Loucy (cell line): ENCODE measurements around the gene AUP1.

ENCODE experiments used
- H2AFZ ChIP-seq: fragments of 200-600 bp; sonication (generic); 2 replicates; pipeline ENCODE4 v1.6.0; 2016; ENCODE audit warnings: antibody characterized with exemption, mild to moderate bottlenecking, low read length, moderate library complexity
- H3F3A ChIP-seq: fragments of 200-600 bp; 2 replicates; pipeline ENCODE4 v1.6.0; 2016; ENCODE audit warnings: antibody characterized with exemption, low read depth, mild to moderate bottlenecking
- H3K27me3 ChIP-seq: fragments of 200-600 bp; sonication (generic); 2 replicates; pipeline ENCODE4 v1.6.1; 2014; ENCODE audit warnings: low read length, mild to moderate bottlenecking; ENCODE audit not compliant: insufficient read depth, poor library complexity, severe bottlenecking
- H3K36me3 ChIP-seq: fragments of 200-600 bp; sonication (generic); 2 replicates; pipeline ENCODE4 v1.6.1; 2016; ENCODE audit warnings: low read length; ENCODE audit not compliant: insufficient read depth
- H3K4me1 ChIP-seq: fragments of 200-600 bp; sonication (generic); 2 replicates; pipeline ENCODE4 v1.5.1; 2014; ENCODE audit warnings: low read length, mild to moderate bottlenecking; ENCODE audit not compliant: insufficient read depth, poor library complexity, severe bottlenecking
- H3K4me2 ChIP-seq: fragments of 200-600 bp; sonication (generic); 2 replicates; pipeline ENCODE4 v1.6.0; 2014; ENCODE audit warnings: antibody characterized with exemption, low read length, low read depth, mild to moderate bottlenecking; ENCODE audit not compliant: poor library complexity, severe bottlenecking
- H3K4me3 ChIP-seq: fragments of 200-600 bp; sonication (generic); 2 replicates; pipeline ENCODE4 v1.5.1; 2014; ENCODE audit warnings: low read length, mild to moderate bottlenecking, mixed read lengths; ENCODE audit not compliant: poor library complexity, severe bottlenecking
- H3K79me2 ChIP-seq: fragments of 200-600 bp; sonication (generic); 2 replicates; pipeline ENCODE4 v1.6.1; 2014; ENCODE audit warnings: low read length; ENCODE audit not compliant: insufficient read depth
- H3K9ac ChIP-seq: fragments of 200-600 bp; sonication (generic); 2 replicates; pipeline ENCODE4 v1.6.0; 2014; ENCODE audit warnings: mild to moderate bottlenecking, low read depth, low read length, moderate library complexity; ENCODE audit not compliant: poor library complexity, severe bottlenecking
- H3K9me2 ChIP-seq: fragments of 200-600 bp; sonication (generic); replicated peaks from 2 replicates; pipeline ENCODE4 v1.6.1; 2016; ENCODE audit warnings: low read depth, low read length, mixed read lengths
- H3K9me3 ChIP-seq: fragments of 200-600 bp; sonication (generic); 2 replicates; pipeline ENCODE4 v1.6.1; 2014; ENCODE audit warnings: mild to moderate bottlenecking, antibody characterized with exemption, low read length, low read depth; ENCODE audit not compliant: insufficient read depth
- H4K20me1 ChIP-seq: fragments of 200-600 bp; sonication (generic); 2 replicates; pipeline ENCODE4 v1.6.0; 2014; ENCODE audit warnings: antibody characterized with exemption, low read length, mild to moderate bottlenecking; ENCODE audit not compliant: insufficient read depth, poor library complexity, severe bottlenecking
- EZH2phosphoT487 ChIP-seq: fragments of 200-600 bp; IDR thresholded peaks from 2 replicates; pipeline ENCODE4 v1.6.1; 2018; ENCODE audit warnings: antibody characterized with exemption, mild to moderate bottlenecking, moderate library complexity, borderline replicate concordance
- TF ChIP-seq, protein P1 (sequence below): fragments of 200-600 bp; sonication (generic); conservative IDR thresholded peaks from 2 replicates; pipeline ENCODE4 v1.5.1; 2014; ENCODE audit warnings: mild to moderate bottlenecking, antibody characterized with exemption, low read length

AUP1 gene

DNA sequence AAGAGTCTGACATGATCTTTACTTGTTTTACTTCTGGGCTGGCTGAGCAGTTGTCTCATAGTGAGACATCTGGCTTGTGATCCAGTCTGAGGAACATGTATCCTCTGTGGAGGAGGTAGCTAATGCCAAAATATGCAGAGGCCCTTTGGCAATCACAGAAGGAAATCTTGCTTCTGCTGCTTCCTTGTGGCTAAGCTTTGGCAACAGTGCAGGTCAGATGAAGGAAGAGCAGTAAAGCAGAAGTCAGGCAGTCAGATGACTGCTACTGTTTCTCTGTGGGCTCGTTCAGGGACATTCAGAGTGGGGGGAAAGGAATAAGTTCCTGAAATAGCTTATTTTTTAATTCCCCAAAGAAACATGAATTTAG is 47.3 kb upstream of the AUP1 start:
- peaks cover 31% of the 10 kb centered on the region for H3K4me1 ChIP-seq
- peak overlapping the region; percentile 3 for H3K4me2 ChIP-seq
- H3K9ac ChIP-seq, result peak overlapping the region; percentile 12
- H3K4me3 ChIP-seq, result no peak overlapping the region
- H3K9me3 ChIP-seq, result no peaks in the 10 kb centered on the region
- H3K9me2 ChIP-seq, result no peaks in the 10 kb centered on the region
- H3K36me3 ChIP-seq, result no peaks in the 10 kb centered on the region
- TF ChIP-seq, protein P1, sequence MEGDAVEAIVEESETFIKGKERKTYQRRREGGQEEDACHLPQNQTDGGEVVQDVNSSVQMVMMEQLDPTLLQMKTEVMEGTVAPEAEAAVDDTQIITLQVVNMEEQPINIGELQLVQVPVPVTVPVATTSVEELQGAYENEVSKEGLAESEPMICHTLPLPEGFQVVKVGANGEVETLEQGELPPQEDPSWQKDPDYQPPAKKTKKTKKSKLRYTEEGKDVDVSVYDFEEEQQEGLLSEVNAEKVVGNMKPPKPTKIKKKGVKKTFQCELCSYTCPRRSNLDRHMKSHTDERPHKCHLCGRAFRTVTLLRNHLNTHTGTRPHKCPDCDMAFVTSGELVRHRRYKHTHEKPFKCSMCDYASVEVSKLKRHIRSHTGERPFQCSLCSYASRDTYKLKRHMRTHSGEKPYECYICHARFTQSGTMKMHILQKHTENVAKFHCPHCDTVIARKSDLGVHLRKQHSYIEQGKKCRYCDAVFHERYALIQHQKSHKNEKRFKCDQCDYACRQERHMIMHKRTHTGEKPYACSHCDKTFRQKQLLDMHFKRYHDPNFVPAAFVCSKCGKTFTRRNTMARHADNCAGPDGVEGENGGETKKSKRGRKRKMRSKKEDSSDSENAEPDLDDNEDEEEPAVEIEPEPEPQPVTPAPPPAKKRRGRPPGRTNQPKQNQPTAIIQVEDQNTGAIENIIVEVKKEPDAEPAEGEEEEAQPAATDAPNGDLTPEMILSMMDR, result no peak
- TF ChIP-seq EZH2phosphoT487, result no peak
- H3K27me3 ChIP-seq, result no peaks in the 10 kb centered on the region
- no peaks in the 10 kb centered on the region for H3K79me2 ChIP-seq
- H2AFZ ChIP-seq, result peak overlapping the region; percentile 83
- peaks cover 7% of the 10 kb centered on the region; the same call in 1 of the 2 replicates for H3F3A ChIP-seq
- H4K20me1 ChIP-seq, result no peaks in the 10 kb centered on the region

DNA sequence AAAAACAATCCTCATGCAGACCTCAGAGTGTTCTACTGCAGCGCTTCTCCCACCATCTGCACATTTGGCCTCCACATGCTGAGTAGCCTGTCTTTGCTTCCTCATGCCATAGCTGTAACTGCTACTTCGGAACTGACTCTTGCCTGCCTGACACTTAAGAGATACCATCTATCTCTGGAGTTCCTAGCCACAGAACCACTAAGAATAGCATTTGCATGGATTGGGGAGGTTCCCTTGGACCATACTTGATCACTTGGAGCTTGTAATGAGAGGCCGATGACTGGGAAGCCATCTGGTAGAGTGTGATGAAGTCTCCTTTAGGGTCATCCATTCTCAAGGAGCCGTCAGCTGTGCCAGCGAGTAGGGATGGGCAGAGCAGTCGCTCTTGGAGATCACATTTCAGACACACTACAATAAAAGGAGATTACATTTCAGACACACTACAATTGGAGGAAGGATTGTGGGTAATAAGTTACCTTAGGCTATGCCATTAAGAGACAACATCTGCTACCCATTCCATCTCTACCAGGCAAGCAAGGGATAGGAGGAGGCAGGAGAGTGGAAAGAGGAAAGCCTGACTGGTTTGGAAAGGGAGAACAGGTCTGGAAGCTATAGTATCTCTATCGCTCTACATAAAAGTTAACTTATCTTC is 46.8 kb upstream of the AUP1 start:
- Histone ChIP-seq H3K79me2 (no peaks in the 10 kb centered on the region), H3K4me1 (peaks cover 31% of the 10 kb centered on the region), H3K9ac (no peak overlapping the region), H3K9me3 (no peaks in the 10 kb centered on the region), H3K36me3 (no peaks in the 10 kb centered on the region), H3K4me3 (no peak overlapping the region), H3K4me2 (peak overlapping the region; percentile 3), H3K9me2 (no peaks in the 10 kb centered on the region), H4K20me1 (no peaks in the 10 kb centered on the region), H2AFZ (peak overlapping the region; percentile 83; the same call in 1 of the 2 replicates), H3K27me3 (no peaks in the 10 kb centered on the region), H3F3A (peaks cover 7% of the 10 kb centered on the region; the same call in 1 of the 2 replicates)
- TF ChIP-seq, protein P1, result no peak
- TF ChIP-seq EZH2phosphoT487, result no peak

DNA sequence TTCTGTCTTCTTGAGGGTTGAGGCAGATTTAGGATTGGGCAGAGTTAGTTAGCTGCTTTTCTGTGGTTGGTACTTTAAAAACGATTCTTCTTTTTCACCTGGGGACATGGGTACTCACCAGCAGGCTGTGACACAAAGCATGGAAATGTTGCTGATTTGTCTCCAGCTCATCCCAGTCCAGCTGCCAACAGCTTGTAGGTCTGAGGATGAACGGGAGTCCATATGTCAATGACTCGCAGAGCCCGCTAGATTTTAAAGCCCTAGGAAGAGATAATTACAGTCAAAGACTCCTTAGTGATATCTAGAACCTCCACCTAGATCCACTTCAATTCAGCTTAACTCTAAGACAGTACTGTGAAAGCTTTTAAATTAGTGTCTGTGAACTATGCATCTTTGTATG is 45.8 kb upstream of the AUP1 start:
- Histone ChIP-seq H3K4me1 (peaks cover 31% of the 10 kb centered on the region), H3K9ac (no peak overlapping the region)

More for the DNA sequence above, 45.8 kb upstream of the AUP1 start:
- Histone ChIP-seq H2AFZ (no peak overlapping the region), H4K20me1 (no peaks in the 10 kb centered on the region), H3K4me2 (peak overlapping the region; percentile 75), H3K9me3 (no peaks in the 10 kb centered on the region), H3K79me2 (no peaks in the 10 kb centered on the region), H3K36me3 (no peaks in the 10 kb centered on the region), H3K4me3 (no peak overlapping the region), H3F3A (peaks cover 7% of the 10 kb centered on the region; the same call in 1 of the 2 replicates), H3K27me3 (no peaks in the 10 kb centered on the region), H3K9me2 (no peaks in the 10 kb centered on the region)
- TF ChIP-seq, protein P1, result no peak
- TF ChIP-seq EZH2phosphoT487, result no peak
